A549 (cell line): ENCODE measurements around the gene IRGQ. TPM values are rescaled to one million over a fixed set of nuclear protein-coding genes. Genes with fewer than 3 reads are reported as not detected.

ENCODE experiments used
- ATAC-seq, 2 experiments: fragments of 200-7000 bp in 1 of 2; fragments of >200 bp in 1 of 2; cut with Nextera tagmentation in 1 of 2; cut with Tn5 transposase in 1 of 2; 3 replicates each; pipeline versions ENCODE4 v1.8.0 to v1.9.1; 2018 to 2020; ENCODE audit warnings: mild to moderate bottlenecking in 1 of 2, moderate library complexity in 1 of 2
- CTCF ChIA-PET: fragments of 300-600 bp; sonication (Branson Sonifier 250); formaldehyde crosslinking; extraction: SDS; loops from one replicate; lab custom pipeline; 2021; ENCODE audit warnings: antibody characterized with exemption, inconsistent platforms; lab: Yijun Ruan, JAX
- POLR2A ChIA-PET: fragments of 350-600 bp; formaldehyde crosslinking; extraction: SDS; loops from one replicate; lab custom pipeline; 2021; ENCODE audit warnings: antibody characterized with exemption, inconsistent platforms; lab: Yijun Ruan, JAX
- DNase-seq, 2 experiments: peaks; one replicate each; pipeline versions ENCODE4 v3.0.0 to v3.0.0-alpha.2; 2011 to 2016; ENCODE audit warnings: low read depth in 1 of 2, low spot score in 1 of 2
- FAIRE-seq: peaks from 2 replicates; lab custom pipeline; 2011; peaks lifted over from hg19 to GRCh38; lab: Jason Lieb, UNC
- H3K27ac ChIP-seq, 2 experiments: fragments of >200 bp; sonication (Bioruptor Twin); formaldehyde crosslinking; 3 replicates each; pipeline ENCODE4 v1.5.1; 2016 to 2017
- H3K4me1 ChIP-seq: fragments of >200 bp; sonication (Bioruptor Twin); formaldehyde crosslinking; 3 replicates; pipeline ENCODE4 v1.6.1; 2016
- H3K4me2 ChIP-seq: fragments of >200 bp; sonication (Bioruptor Twin); formaldehyde crosslinking; 3 replicates; pipeline ENCODE4 v1.6.1; 2016
- H3K4me3 ChIP-seq: fragments of >200 bp; sonication (Bioruptor Twin); formaldehyde crosslinking; 3 replicates; pipeline ENCODE4 v1.5.1; 2016
- H3K9me3 ChIP-seq: fragments of >200 bp; sonication (Bioruptor Twin); formaldehyde crosslinking; 3 replicates; pipeline ENCODE4 v1.6.1; 2016
- BCL3 ChIP-seq: fragments of >200 bp; sonication (Bioruptor Twin); formaldehyde crosslinking; IDR thresholded peaks from 3 replicates; pipeline ENCODE4 v1.6.1; 2016
- E2F6 ChIP-seq: IDR thresholded peaks from 2 replicates; pipeline ENCODE4 v1.6.1; 2012; ENCODE audit warnings: low read depth, borderline replicate concordance
- EHF ChIP-seq: fragments of 250-450 bp; sonication (Bioruptor Pico); IDR thresholded peaks from 2 replicates; pipeline ENCODE4 v1.5.0; 2020; ENCODE audit warnings: mild to moderate bottlenecking
- EHMT2 ChIP-seq: fragments of 200-600 bp; sonication (generic); IDR thresholded peaks from 2 replicates; pipeline ENCODE4 v1.6.1; 2016; ENCODE audit warnings: antibody characterized with exemption, low read depth, mild to moderate bottlenecking, moderate library complexity
- FOSL2 ChIP-seq, 2 experiments: fragments of 450-650 bp in 1 of 2; fragments of >200 bp in 1 of 2; sonication (Bioruptor Twin) in 1 of 2; formaldehyde crosslinking; IDR thresholded peaks; 2 replicates each; pipeline versions ENCODE4 v1.5.0 to v1.6.1; 2016 to 2020; ENCODE audit warnings: mild to moderate bottlenecking in 1 of 2, moderate library complexity in 1 of 2
- GATA3 ChIP-seq: IDR thresholded peaks from 2 replicates; pipeline ENCODE4 v1.6.1; 2012; ENCODE audit warnings: borderline replicate concordance
- HOXA7 ChIP-seq: fragments of 250-450 bp; sonication (Bioruptor Pico); IDR thresholded peaks from 2 replicates; pipeline ENCODE4 v1.5.0; 2020; ENCODE audit warnings: mild to moderate bottlenecking, moderate library complexity
- MAFK ChIP-seq: fragments of 450-650 bp; IDR thresholded peaks from 2 replicates; pipeline ENCODE4 v1.6.1; 2014; ENCODE audit not compliant: partially characterized antibody
- MAX ChIP-seq: IDR thresholded peaks from 2 replicates; pipeline ENCODE4 v1.6.1; 2012
- MAZ ChIP-seq: fragments of 150-350 bp; IDR thresholded peaks from 2 replicates; pipeline ENCODE4 v1.6.1; 2014; ENCODE audit warnings: antibody characterized with exemption, low read depth, low read length, borderline replicate concordance
- MYC ChIP-seq: IDR thresholded peaks from 2 replicates; pipeline ENCODE4 v1.6.1; 2012; ENCODE audit warnings: mild to moderate bottlenecking, inconsistent platforms, low read length, improper control_type of control experiment, borderline replicate concordance
- NFE2L2 ChIP-seq: fragments of 150-350 bp; conservative IDR thresholded peaks from 2 replicates; pipeline ENCODE4 v1.6.1; 2014; ENCODE audit warnings: low read length
- PHF8 ChIP-seq: fragments of 200-600 bp; sonication (generic); IDR thresholded peaks from 2 replicates; pipeline ENCODE4 v1.6.1; 2016; ENCODE audit warnings: low read depth, mild to moderate bottlenecking, antibody characterized with exemption, moderate library complexity, borderline replicate concordance
- RCOR1 ChIP-seq: fragments of 150-350 bp; IDR thresholded peaks from 2 replicates; pipeline ENCODE4 v1.6.1; 2014; ENCODE audit warnings: antibody characterized with exemption, low read length, low read depth
- RFX5 ChIP-seq: fragments of 450-650 bp; IDR thresholded peaks from 2 replicates; pipeline ENCODE4 v1.7.1; 2014; ENCODE audit warnings: antibody characterized with exemption, mild to moderate bottlenecking, moderate library complexity
- SREBF2 ChIP-seq: fragments of 450-650 bp; IDR thresholded peaks from 2 replicates; pipeline ENCODE4 v1.6.1; 2014; ENCODE audit warnings: mild to moderate bottlenecking, moderate library complexity
- USF2 ChIP-seq: fragments of 450-650 bp; IDR thresholded peaks from 2 replicates; pipeline ENCODE4 v1.6.1; 2014; ENCODE audit warnings: antibody characterized with exemption
- WGBS: methylation state at CpG from one replicate; pipeline ENCODE4 v1.1.6; 2017; ENCODE audit errors: missing lambda C conversion rate; 5-methylcytosine and 5-hydroxymethylcytosine counted together
- polyA plus RNA-seq, 4 experiments: library from polyadenylated mRNA; depleted of rRNA in 3 of 4; stranded (reverse); fragments of >200 nt; fragmentation: RNase III in 1 of 4; extraction: RNeasy Plus Mini Kit Qiagen cat#74134 plus additional on column Dnase treatment in 1 of 4; gene quantifications; 2 replicates in 3 of 4; 3 replicates in 1 of 4; pipeline ENCODE4 v1.2.3, GENCODE V29; 2011 to 2017

IRGQ gene
- polyA plus RNA-seq, 2 of the 4 experiments (the other 2 are of a cell fraction): 6.5 to 10.0 TPM

- ATAC-seq (peak; percentile 51 to 59), FAIRE-seq (no peak), DNase-seq (no peak)
- Histone ChIP-seq H3K9me3 (no peaks in the 10 kb centered on the region), H3K4me1 (peaks cover 22% of the 10 kb centered on the region), H3K27ac (peak within 1 kb of the TSS; percentile 77 to 95), H3K4me2 (peak within 1 kb of the TSS; percentile 100), H3K4me3 (peak within 1 kb of the TSS; percentile 82)
- CTCF ChIA-PET: no interaction called here
- TF ChIP-seq BCL3 (no peak), MAX (peak; percentile 95), E2F6 (peak; percentile 98)
- 17% methylated on average over 25 of the region's 110 CpGs for WGBS
- POLR2A ChIA-PET: no interaction called here
These were observed 43.8 kb upstream of the IRGQ start, which contains the start of gene CADM4 for GRCh38 chr19:43639519-43640423. CADM4 (minus strand) TSS chr19:43639850; CDS start chr19:43639790, 60 bp downstream.

GRCh38 chr19:43638995-43639518, 43.1 kb upstream of the IRGQ start:
- TF ChIP-seq MAX (no peak), SREBF2 (no peak), EHMT2 (no peak), NFE2L2 (no peak), GATA3 (no peak), FOSL2 (IDR thresholded peaks at IDR 0.05) (no peak), FOSL2 (CRISPR knock-in tag; IDR thresholded peaks at IDR 0.05) (no peak), E2F6 (no peak), MYC (no peak), RFX5 (no peak), MAZ (no peak), PHF8 (no peak), RCOR1 (no peak), USF2 (no peak), HOXA7 (CRISPR knock-in tag) (no peak), MAFK (no peak), EHF (CRISPR knock-in tag) (no peak)
- H3K4me1 ChIP-seq: peaks cover 29% of the 10 kb centered on the region
- CTCF ChIA-PET: no interaction called here
- H3K4me3 ChIP-seq: peak overlapping the region; percentile 82
- peak in 1 of 2 experiments; percentile 3; a peak in 1 of 6 replicates for ATAC-seq
- no peaks in the 10 kb centered on the region for H3K9me3 ChIP-seq
- DNase-seq: no peak
- WGBS: 39% methylated on average over 16 of the region's 18 CpGs
- peak overlapping the region; percentile 77 to 95 for H3K27ac ChIP-seq
- no peak for FAIRE-seq
- POLR2A ChIA-PET: no interaction called here
- peak overlapping the region; percentile 100 for H3K4me2 ChIP-seq
